ENCODE measurements around the gene HACE1.
"Not testable (repeated sequence)": the region's sequence is repeated elsewhere in the genome, so short reads cannot be mapped to it uniquely, and the experiment has no call there.

Gene HACE1

DNA sequence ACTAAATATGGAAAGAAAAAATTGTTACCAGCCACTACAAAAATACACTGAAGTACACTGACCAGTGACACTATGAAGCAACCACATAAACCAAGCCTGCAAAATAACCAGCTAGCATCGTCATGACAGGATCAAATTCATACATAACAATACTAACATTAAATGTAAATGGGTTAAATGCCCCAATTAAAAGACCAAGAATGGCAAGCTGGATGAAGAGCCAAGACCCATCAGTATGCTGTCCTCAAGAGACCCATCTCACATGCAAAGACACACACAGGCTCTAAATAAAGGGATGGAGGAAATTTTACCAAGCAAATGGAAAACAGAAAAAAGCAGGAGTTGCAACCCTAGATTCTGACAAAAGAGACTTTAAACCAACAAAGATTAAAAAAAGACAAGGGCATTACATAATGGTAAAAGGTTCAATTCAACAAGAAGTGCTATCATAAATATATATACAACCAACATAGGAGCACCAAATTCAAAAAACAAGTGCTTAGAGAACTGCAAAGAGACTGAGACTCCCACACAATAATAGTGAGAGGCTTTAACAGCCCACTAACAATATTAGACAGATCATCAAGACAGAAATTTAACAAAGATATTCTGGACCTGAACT lies 104.8 kb downstream of the HACE1 start:
- Mint-ChIP-seq H3K4me3 (no peak overlapping the region), H3K36me3 (ENCODE audit: insufficient read depth) (peaks cover 2% of the 10 kb centered on the region), H3K4me1 (peaks cover 11% of the 10 kb centered on the region), H3K27ac (ENCODE audit: low read depth) (no peak overlapping the region), H3K27me3 (no peaks in the 10 kb centered on the region), H3K9me3 (peaks cover 23% of the 10 kb centered on the region)
- ATAC-seq (replicated peaks; ENCODE audit: extremely low read depth, poor library complexity, severe bottlenecking) (no peak), DNase-seq (ENCODE audit: low spot score in 2 of 2) (no peak)

DNA sequence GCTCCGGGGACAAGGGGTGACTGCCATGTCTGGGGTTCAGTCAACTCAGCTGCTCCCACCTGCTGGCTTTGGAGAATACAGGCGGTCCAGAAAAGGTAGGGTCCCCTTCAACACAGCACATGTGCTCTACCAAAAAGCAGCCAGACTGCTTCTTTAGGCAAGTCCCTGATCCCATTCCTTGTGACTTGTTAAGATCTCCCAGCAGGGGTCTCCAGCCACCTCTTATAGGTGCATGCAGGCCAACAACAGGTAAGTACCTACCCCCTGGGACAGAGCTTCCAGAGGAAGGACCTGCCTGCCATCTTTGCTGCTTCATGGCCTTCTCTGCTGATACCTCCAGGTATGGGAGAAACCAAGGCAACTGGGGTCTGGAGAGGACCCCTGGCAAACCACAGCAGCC lies 106.5 kb downstream of the HACE1 start:
- H3K9me3 Mint-ChIP-seq, result peaks cover 18% of the 10 kb centered on the region
- no peaks in the 10 kb centered on the region for H3K27me3 Mint-ChIP-seq
- H3K27ac Mint-ChIP-seq (ENCODE audit: low read depth), result no peak overlapping the region
- ATAC-seq (replicated peaks; ENCODE audit: extremely low read depth, poor library complexity, severe bottlenecking), result no peak
- H3K4me1 Mint-ChIP-seq, result no peaks in the 10 kb centered on the region
- H3K36me3 Mint-ChIP-seq (ENCODE audit: insufficient read depth), result peaks cover 2% of the 10 kb centered on the region
- H3K4me3 Mint-ChIP-seq, result no peak overlapping the region
- no peak for DNase-seq (ENCODE audit: low spot score in 2 of 2)

DNA sequence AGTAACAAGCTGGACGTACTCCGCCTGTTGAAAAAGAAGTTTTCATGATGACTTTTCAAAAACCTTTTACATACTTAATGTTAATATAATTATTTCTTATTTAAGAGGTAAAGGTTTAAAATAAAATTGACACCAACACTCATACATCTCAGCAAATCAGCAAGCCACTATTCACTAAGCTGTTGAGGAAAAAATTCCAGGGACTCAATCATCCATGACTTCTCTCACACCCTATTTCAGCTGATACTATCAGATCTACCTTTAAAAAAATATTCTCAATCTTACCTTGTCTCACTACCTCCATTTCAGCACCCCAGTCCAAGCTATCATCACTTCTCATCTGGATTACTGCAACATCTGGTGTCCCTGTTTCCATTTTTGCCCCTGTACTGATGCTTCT lies 109.3 kb downstream of the HACE1 start:
- DNase-seq (ENCODE audit: low spot score in 2 of 2) (no peak), ATAC-seq (replicated peaks; ENCODE audit: extremely low read depth, poor library complexity, severe bottlenecking) (no peak)
- Mint-ChIP-seq H3K27ac (ENCODE audit: low read depth) (no peak overlapping the region), H3K4me1 (no peaks in the 10 kb centered on the region), H3K4me3 (no peak overlapping the region), H3K9me3 (peaks cover 15% of the 10 kb centered on the region), H3K36me3 (ENCODE audit: insufficient read depth) (no peaks in the 10 kb centered on the region), H3K27me3 (no peaks in the 10 kb centered on the region)

DNA sequence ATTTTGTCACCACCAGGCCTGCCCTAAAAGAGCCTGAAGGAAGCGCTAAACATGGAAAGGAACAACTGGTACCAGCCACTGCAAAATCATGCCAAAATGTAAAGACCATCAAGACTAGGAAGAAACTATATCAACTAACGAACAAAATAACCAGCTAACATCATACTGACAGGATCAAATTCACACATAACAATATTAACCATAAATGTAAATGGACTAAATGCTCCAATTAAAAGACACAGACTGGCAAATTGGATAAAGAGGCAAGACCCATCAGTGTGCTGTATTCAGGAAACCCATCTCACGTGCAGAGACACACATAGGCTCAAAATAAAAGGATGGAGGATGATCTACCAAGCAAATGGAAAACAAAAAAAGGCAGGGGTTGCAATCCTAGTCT lies 120.6 kb downstream of the HACE1 start:
- not testable (repeated sequence) for H3K9me3 Mint-ChIP-seq; H3K27me3 Mint-ChIP-seq; H3K4me3 Mint-ChIP-seq; H3K27ac Mint-ChIP-seq (ENCODE audit: low read depth); H3K4me1 Mint-ChIP-seq; DNase-seq (ENCODE audit: low spot score in 2 of 2); H3K36me3 Mint-ChIP-seq (ENCODE audit: insufficient read depth); ATAC-seq (replicated peaks; ENCODE audit: extremely low read depth, poor library complexity, severe bottlenecking)

DNA sequence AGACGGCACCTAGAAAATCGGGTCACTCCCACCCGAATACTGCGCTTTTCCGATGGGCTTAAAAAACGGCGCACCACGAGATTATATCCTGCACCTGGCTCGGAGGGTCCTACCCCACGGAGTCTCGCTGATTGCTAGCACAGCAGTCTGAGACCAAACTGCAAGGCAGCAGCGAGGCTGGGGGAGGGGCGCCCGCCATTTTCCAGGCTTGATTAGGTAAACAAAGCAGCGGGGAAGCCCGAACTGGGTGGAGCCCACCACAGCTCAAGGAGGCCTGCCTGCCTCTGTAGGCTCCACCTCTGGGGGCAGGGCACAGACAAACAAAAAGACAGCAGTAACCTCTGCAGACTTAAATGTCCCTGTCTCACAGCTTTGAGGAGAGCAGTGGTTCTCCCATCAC lies 122.2 kb downstream of the HACE1 start:
- H3K27me3 Mint-ChIP-seq; H3K36me3 Mint-ChIP-seq (ENCODE audit: insufficient read depth); H3K4me1 Mint-ChIP-seq; H3K4me3 Mint-ChIP-seq; ATAC-seq (replicated peaks; ENCODE audit: extremely low read depth, poor library complexity, severe bottlenecking); H3K9me3 Mint-ChIP-seq; DNase-seq (ENCODE audit: low spot score in 2 of 2); H3K27ac Mint-ChIP-seq (ENCODE audit: low read depth): not testable (repeated sequence)

DNA sequence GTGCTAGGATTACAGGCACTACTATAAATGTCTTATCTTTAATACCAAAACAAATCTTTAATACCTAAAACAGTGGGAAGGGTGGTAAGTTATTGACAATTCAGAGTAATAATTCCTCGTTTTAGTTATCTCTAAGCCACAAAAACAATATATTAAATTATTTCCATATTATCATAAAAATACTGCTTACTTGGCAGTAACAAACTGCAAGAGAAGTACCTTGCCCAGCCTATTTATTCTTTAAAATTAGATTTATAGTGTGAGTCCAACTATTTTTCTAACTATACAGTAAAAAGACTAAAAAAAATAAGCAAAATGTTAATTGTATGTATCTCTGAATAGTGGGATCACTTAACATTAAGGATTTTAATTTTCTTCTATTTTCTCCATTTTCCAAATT lies 123.2 kb downstream of the HACE1 start:
- Mint-ChIP-seq H3K4me1 (no peaks in the 10 kb centered on the region), H3K27me3 (no peaks in the 10 kb centered on the region), H3K9me3 (no peaks in the 10 kb centered on the region), H3K27ac (ENCODE audit: low read depth) (no peak overlapping the region), H3K4me3 (no peak overlapping the region), H3K36me3 (ENCODE audit: insufficient read depth) (no peaks in the 10 kb centered on the region)
- ATAC-seq (replicated peaks; ENCODE audit: extremely low read depth, poor library complexity, severe bottlenecking) (no peak), DNase-seq (ENCODE audit: low spot score in 2 of 2) (no peak)

DNA sequence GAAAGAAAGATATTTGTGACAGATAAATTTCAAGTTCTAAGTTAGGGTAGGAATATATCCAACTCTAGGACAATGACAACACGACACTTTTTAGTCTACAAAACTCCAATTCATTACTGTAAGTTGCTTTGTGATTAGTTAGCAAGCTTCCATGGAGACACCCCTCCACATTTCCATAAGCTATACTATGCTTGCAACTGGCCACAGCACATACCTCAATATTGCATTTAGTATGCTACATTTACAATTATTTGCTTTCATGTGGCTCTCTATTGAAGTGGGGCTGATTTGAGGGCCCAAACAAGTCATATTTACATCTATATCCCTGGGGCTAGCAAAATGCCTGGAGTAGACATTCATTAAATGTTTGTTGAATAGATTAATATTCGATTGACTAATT lies 129.3 kb downstream of the HACE1 start:
- Mint-ChIP-seq H3K4me3 (no peak overlapping the region), H3K4me1 (no peaks in the 10 kb centered on the region), H3K27me3 (no peaks in the 10 kb centered on the region), H3K9me3 (no peaks in the 10 kb centered on the region), H3K27ac (ENCODE audit: low read depth) (no peak overlapping the region), H3K36me3 (ENCODE audit: insufficient read depth) (no peaks in the 10 kb centered on the region)
- ATAC-seq (replicated peaks; ENCODE audit: extremely low read depth, poor library complexity, severe bottlenecking), result no peak
- DNase-seq (ENCODE audit: low spot score in 2 of 2), result no peak

DNA sequence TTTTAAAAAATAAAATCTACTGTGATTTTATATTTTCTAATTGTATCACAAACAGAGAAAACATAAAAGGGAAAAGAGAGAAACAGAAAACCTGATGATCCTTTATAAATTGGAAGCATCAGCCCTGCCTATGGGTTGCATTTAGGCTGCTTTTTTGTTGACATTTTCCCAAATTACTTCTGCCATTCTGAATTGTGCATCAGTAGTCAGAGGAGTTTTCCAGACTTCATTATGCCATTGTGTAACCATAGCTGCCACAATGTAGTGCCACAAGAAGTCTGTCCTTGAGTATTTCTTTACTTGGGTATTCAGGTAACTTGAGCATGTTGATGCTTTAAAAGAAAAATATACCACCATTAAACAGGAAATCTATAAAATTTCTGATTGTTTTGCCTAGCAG lies 130.3 kb downstream of the HACE1 start:
- no peaks in the 10 kb centered on the region for H3K36me3 Mint-ChIP-seq (ENCODE audit: insufficient read depth)
- H3K9me3 Mint-ChIP-seq, result no peaks in the 10 kb centered on the region
- DNase-seq (ENCODE audit: low spot score in 2 of 2) (no peak), ATAC-seq (replicated peaks; ENCODE audit: extremely low read depth, poor library complexity, severe bottlenecking) (no peak)
- H3K4me3 Mint-ChIP-seq, result no peak overlapping the region
- H3K27me3 Mint-ChIP-seq, result no peaks in the 10 kb centered on the region
- no peak overlapping the region for H3K27ac Mint-ChIP-seq (ENCODE audit: low read depth)
- no peaks in the 10 kb centered on the region for H3K4me1 Mint-ChIP-seq

DNA sequence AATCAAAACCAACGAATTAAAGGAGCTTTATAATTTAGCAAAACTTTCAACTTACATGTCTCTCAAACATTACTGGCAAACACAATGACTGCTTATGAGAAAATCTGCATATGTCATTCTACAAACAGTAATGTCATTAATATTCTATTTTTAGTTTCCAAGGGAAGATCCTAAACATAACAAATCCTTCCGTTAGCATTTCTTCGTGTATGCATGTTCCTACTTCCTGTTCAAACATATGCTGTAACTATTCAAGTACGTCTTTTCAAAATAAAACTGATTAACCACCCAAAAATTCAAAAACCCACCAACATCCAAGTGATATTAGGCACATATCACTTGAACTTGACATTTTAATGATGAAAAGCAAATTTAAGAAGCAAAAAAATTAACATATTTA lies 131.3 kb downstream of the HACE1 start:
- H3K9me3 Mint-ChIP-seq, result no peaks in the 10 kb centered on the region
- no peaks in the 10 kb centered on the region for H3K36me3 Mint-ChIP-seq (ENCODE audit: insufficient read depth)
- H3K4me3 Mint-ChIP-seq, result no peak overlapping the region
- no peak for ATAC-seq (replicated peaks; ENCODE audit: extremely low read depth, poor library complexity, severe bottlenecking)
- DNase-seq (ENCODE audit: low spot score in 2 of 2), result no peak
- no peaks in the 10 kb centered on the region for H3K27me3 Mint-ChIP-seq
- H3K4me1 Mint-ChIP-seq, result no peaks in the 10 kb centered on the region
- no peak overlapping the region for H3K27ac Mint-ChIP-seq (ENCODE audit: low read depth)

DNA sequence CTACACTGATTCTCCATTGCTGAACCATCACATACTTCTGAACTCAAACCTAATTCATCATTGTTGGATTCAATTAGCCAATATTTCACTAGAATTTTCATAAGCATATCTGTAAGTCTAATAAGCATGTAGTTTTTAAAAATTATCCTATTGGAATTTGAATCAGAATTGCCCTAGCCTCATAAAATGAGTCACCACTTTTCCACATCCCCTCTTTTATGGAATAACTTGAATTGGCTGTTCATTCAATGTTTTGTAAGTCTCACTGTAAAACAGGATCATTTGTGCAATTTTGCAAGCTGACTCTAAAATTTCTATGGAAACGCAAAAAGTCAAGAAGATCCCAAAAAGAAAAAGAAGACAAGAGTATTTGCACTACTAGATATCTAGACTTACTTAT lies 141.0 kb downstream of the HACE1 start:
- no peaks in the 10 kb centered on the region for H3K9me3 Mint-ChIP-seq
- H3K4me1 Mint-ChIP-seq, result no peaks in the 10 kb centered on the region
- no peak overlapping the region for H3K27ac Mint-ChIP-seq (ENCODE audit: low read depth)
- ATAC-seq (replicated peaks; ENCODE audit: extremely low read depth, poor library complexity, severe bottlenecking) (no peak), DNase-seq (ENCODE audit: low spot score in 2 of 2) (no peak)
- H3K36me3 Mint-ChIP-seq (ENCODE audit: insufficient read depth), result no peaks in the 10 kb centered on the region
- no peaks in the 10 kb centered on the region for H3K27me3 Mint-ChIP-seq
- no peak overlapping the region for H3K4me3 Mint-ChIP-seq

DNA sequence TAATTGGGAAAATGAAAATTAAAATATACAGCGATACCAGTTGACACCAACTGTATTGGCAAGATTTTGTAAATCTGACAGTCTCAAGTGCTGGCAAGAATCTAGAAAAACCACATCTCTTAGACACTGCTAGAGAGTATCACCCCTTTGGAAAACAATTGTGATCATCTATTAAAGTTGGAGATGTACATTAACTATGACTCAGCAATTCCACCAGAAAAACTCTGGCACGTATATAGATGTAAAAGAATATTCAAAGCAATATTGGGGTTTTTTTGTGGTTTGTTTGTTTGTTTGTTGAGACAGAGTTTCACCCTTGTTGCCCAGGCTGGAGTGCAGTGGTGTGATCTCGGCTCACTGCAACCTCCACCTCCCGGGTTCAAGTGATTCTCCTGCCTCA lies 142.9 kb downstream of the HACE1 start:
- Mint-ChIP-seq H3K27ac (ENCODE audit: low read depth) (no peak overlapping the region), H3K27me3 (no peaks in the 10 kb centered on the region)
- no peak for ATAC-seq (replicated peaks; ENCODE audit: extremely low read depth, poor library complexity, severe bottlenecking)

DNA sequence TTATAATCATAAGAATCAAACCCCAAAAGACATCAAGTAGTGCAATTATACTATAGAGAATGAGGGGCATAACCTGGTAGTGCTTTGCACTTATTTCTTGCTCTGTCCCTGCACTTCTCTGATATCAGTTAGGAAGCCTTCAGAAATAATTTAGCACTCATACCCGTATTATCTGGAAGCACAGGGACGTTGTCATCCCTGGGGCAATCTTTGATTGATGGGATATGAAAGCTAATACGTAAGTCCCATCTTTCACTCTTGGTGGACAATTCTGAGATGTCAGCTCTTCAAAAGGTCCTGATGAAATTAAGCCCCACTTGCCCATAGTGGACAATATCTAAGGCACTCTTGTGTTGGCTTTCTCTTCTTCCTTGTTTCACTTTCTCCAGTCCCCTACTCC lies 144.9 kb downstream of the HACE1 start:
- no peaks in the 10 kb centered on the region for H3K36me3 Mint-ChIP-seq (ENCODE audit: insufficient read depth)
- DNase-seq (ENCODE audit: low spot score in 2 of 2), result no peak
- H3K27me3 Mint-ChIP-seq, result no peaks in the 10 kb centered on the region
- no peak for ATAC-seq (replicated peaks; ENCODE audit: extremely low read depth, poor library complexity, severe bottlenecking)
- H3K4me3 Mint-ChIP-seq, result no peak overlapping the region
- H3K9me3 Mint-ChIP-seq, result no peaks in the 10 kb centered on the region
- H3K4me1 Mint-ChIP-seq, result no peaks in the 10 kb centered on the region
- H3K27ac Mint-ChIP-seq (ENCODE audit: low read depth), result peak overlapping the region; percentile 59

More for the DNA sequence above, 142.9 kb downstream of the HACE1 start:
- no peaks in the 10 kb centered on the region for H3K4me1 Mint-ChIP-seq
- no peaks in the 10 kb centered on the region for H3K9me3 Mint-ChIP-seq
- H3K36me3 Mint-ChIP-seq (ENCODE audit: insufficient read depth), result no peaks in the 10 kb centered on the region
- no peak for DNase-seq (ENCODE audit: low spot score in 2 of 2)
- H3K4me3 Mint-ChIP-seq, result no peak overlapping the region

DNA sequence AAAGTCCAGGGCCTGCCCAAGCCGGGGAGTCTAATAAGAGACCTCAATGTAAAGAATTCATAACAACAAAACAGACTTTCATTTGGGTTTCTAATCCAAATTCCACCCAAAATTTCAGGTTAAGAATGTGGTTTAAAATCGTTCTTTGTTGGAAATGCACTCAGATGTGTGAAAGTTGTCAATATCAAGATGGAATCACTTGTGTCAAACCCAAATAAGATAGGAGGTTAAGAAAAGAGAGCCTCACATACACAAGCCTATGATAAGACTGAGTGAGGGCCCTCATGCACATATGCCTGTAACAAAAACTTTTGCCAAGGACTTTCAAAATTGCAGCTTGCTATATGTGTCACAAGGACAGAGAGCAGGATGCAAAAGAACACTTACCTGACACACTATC lies 145.7 kb downstream of the HACE1 start:
- Mint-ChIP-seq H3K36me3 (ENCODE audit: insufficient read depth) (no peaks in the 10 kb centered on the region), H3K9me3 (no peaks in the 10 kb centered on the region), H3K27me3 (no peaks in the 10 kb centered on the region), H3K4me1 (no peaks in the 10 kb centered on the region), H3K27ac (ENCODE audit: low read depth) (no peak overlapping the region), H3K4me3 (no peak overlapping the region)
- ATAC-seq (replicated peaks; ENCODE audit: extremely low read depth, poor library complexity, severe bottlenecking) (no peak), DNase-seq (ENCODE audit: low spot score in 2 of 2) (no peak)

DNA sequence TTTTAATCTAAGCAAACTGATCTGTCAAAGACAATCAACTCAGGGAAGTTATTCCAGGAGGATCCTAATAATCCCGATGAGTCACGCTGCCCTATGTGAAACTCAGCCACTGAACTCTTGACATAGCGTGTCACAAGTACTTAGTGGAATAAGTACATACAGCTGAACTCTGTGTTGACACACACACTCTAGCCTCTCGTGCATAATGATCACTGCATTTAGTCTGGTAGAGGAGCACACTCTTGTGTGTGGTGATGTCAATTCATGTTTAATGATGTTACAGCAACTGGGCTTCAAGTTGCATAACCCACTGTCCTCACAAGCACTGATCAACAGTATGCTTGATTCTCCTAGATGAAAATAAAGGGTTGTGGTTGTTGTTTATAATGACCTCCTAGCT lies 148.3 kb downstream of the HACE1 start:
- no peaks in the 10 kb centered on the region for H3K36me3 Mint-ChIP-seq (ENCODE audit: insufficient read depth)
- H3K4me1 Mint-ChIP-seq, result no peaks in the 10 kb centered on the region
- no peak overlapping the region for H3K4me3 Mint-ChIP-seq
- ATAC-seq (replicated peaks; ENCODE audit: extremely low read depth, poor library complexity, severe bottlenecking) (no peak), DNase-seq (ENCODE audit: low spot score in 2 of 2) (no peak)
- no peaks in the 10 kb centered on the region for H3K9me3 Mint-ChIP-seq
- H3K27me3 Mint-ChIP-seq, result no peaks in the 10 kb centered on the region
- no peak overlapping the region for H3K27ac Mint-ChIP-seq (ENCODE audit: low read depth)
